SH-SY5Y (cell line): ENCODE measurements around the gene SYNE3.

ENCODE experiments used
- GATA2 ChIP-seq: IDR thresholded peaks from 2 replicates; pipeline ENCODE4 v1.6.1; 2011; ENCODE audit warnings: mild to moderate bottlenecking, low read depth, low read length
- GATA3 ChIP-seq: IDR thresholded peaks from 2 replicates; pipeline ENCODE4 v1.6.1; 2011; ENCODE audit warnings: low read depth, mild to moderate bottlenecking, low read length, moderate library complexity

DNA sequence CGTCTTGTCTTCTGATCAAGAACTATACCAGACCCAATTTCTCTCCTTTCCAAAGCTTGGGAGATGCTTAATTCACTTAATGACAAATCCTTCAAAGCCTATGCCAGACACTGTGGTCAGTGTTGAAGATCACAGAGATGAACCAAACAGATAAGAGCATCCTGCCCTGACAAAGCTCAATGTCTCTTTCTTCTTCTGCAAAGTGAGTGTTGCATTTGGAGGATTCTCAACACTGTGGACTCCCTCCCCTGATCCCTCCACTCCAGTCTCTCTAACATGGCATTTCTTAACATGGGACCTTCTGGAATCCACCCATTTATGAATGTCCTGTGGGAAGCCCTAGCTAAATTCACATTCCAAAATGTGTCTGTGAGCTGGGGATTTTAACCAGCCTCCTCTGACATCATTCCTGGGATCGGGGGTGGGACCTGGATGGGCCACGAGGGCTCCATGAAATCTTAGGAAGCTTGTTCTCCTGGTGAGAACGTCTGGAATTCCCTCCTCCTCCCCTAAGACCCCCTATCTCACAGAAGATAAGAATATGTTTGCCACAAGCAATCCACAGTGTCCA lies 20.3 kb downstream of the SYNE3 start:
- TF ChIP-seq GATA3 (no peak), GATA2 (0 out of 2 replicates have a peak, but pooled peaks have one; percentile 20)
